Measurements from ENCODE around the gene DLG5.

Gene DLG5

GRCh38 chr10:77907462-77907861 is 19.1 kb downstream of the DLG5 start:
- Histone ChIP-seq H3K9ac (ENCODE audit: low read length) (no peak overlapping the region), H3K36me3 (ENCODE audit: control insufficient read depth, insufficient read depth, low read length) (no peaks in the 10 kb centered on the region), H3K27me3 (ENCODE audit: control insufficient read depth, insufficient read depth, low read length) (no peaks in the 10 kb centered on the region), H3K4me3 (ENCODE audit: low read length) (no peak overlapping the region), H3K27ac (ENCODE audit: low read depth, low read length) (no peak overlapping the region), H3K4me1 (ENCODE audit: control insufficient read depth, insufficient read depth, low read length) (no peaks in the 10 kb centered on the region)

- no peaks in the 10 kb centered on the region for H3K4me1 ChIP-seq (ENCODE audit: control insufficient read depth, insufficient read depth, low read length)
- H3K9ac ChIP-seq (ENCODE audit: low read length) = no peak overlapping the region
- no peak overlapping the region for H3K4me3 ChIP-seq (ENCODE audit: low read length)
- no peak overlapping the region for H3K27ac ChIP-seq (ENCODE audit: low read depth, low read length)
- no peaks in the 10 kb centered on the region for H3K27me3 ChIP-seq (ENCODE audit: control insufficient read depth, insufficient read depth, low read length)
- H3K36me3 ChIP-seq (ENCODE audit: control insufficient read depth, insufficient read depth, low read length) = no peaks in the 10 kb centered on the region
Observed at GRCh38 chr10:77906951-77907421, 19.6 kb downstream of the DLG5 start.

GRCh38 chr10:77905781-77906180 is 20.8 kb downstream of the DLG5 start:
- H3K9ac ChIP-seq (ENCODE audit: low read length) = no peak overlapping the region
- no peak overlapping the region for H3K27ac ChIP-seq (ENCODE audit: low read depth, low read length)
- H3K36me3 ChIP-seq (ENCODE audit: control insufficient read depth, insufficient read depth, low read length) = no peaks in the 10 kb centered on the region
- H3K4me1 ChIP-seq (ENCODE audit: control insufficient read depth, insufficient read depth, low read length) = peaks cover 6% of the 10 kb centered on the region
- no peak overlapping the region for H3K4me3 ChIP-seq (ENCODE audit: low read length)
- no peaks in the 10 kb centered on the region for H3K27me3 ChIP-seq (ENCODE audit: control insufficient read depth, insufficient read depth, low read length)

GRCh38 chr10:77905086-77905748 is 21.3 kb downstream of the DLG5 start:
- no peaks in the 10 kb centered on the region for H3K27me3 ChIP-seq (ENCODE audit: control insufficient read depth, insufficient read depth, low read length)
- no peak overlapping the region for H3K9ac ChIP-seq (ENCODE audit: low read length)
- H3K4me1 ChIP-seq (ENCODE audit: control insufficient read depth, insufficient read depth, low read length) = peaks cover 6% of the 10 kb centered on the region
- no peak overlapping the region for H3K4me3 ChIP-seq (ENCODE audit: low read length)
- H3K27ac ChIP-seq (ENCODE audit: low read depth, low read length) = no peak overlapping the region
- no peaks in the 10 kb centered on the region for H3K36me3 ChIP-seq (ENCODE audit: control insufficient read depth, insufficient read depth, low read length)

GRCh38 chr10:77904100-77904840 is 22.3 kb downstream of the DLG5 start:
- Histone ChIP-seq H3K9ac (ENCODE audit: low read length) (no peak overlapping the region), H3K36me3 (ENCODE audit: control insufficient read depth, insufficient read depth, low read length) (no peaks in the 10 kb centered on the region), H3K27ac (ENCODE audit: low read depth, low read length) (no peak overlapping the region), H3K27me3 (ENCODE audit: control insufficient read depth, insufficient read depth, low read length) (no peaks in the 10 kb centered on the region), H3K4me1 (ENCODE audit: control insufficient read depth, insufficient read depth, low read length) (peaks cover 12% of the 10 kb centered on the region), H3K4me3 (ENCODE audit: low read length) (no peak overlapping the region)

GRCh38 chr10:77902159-77902558 is 24.4 kb downstream of the DLG5 start:
- Histone ChIP-seq H3K4me3 (ENCODE audit: low read length) (no peak overlapping the region), H3K9ac (ENCODE audit: low read length) (no peak overlapping the region), H3K27ac (ENCODE audit: low read depth, low read length) (no peak overlapping the region), H3K27me3 (ENCODE audit: control insufficient read depth, insufficient read depth, low read length) (no peaks in the 10 kb centered on the region), H3K4me1 (ENCODE audit: control insufficient read depth, insufficient read depth, low read length) (peaks cover 13% of the 10 kb centered on the region), H3K36me3 (ENCODE audit: control insufficient read depth, insufficient read depth, low read length) (no peaks in the 10 kb centered on the region)

GRCh38 chr10:77901743-77902142 is 24.8 kb downstream of the DLG5 start:
- Histone ChIP-seq H3K4me1 (ENCODE audit: control insufficient read depth, insufficient read depth, low read length) (peaks cover 13% of the 10 kb centered on the region), H3K27ac (ENCODE audit: low read depth, low read length) (no peak overlapping the region), H3K36me3 (ENCODE audit: control insufficient read depth, insufficient read depth, low read length) (no peaks in the 10 kb centered on the region), H3K4me3 (ENCODE audit: low read length) (no peak overlapping the region), H3K9ac (ENCODE audit: low read length) (no peak overlapping the region), H3K27me3 (ENCODE audit: control insufficient read depth, insufficient read depth, low read length) (no peaks in the 10 kb centered on the region)

GRCh38 chr10:77899690-77900089 is 26.9 kb downstream of the DLG5 start:
- Histone ChIP-seq H3K27ac (ENCODE audit: low read depth, low read length) (peak overlapping the region; percentile 49), H3K4me3 (ENCODE audit: low read length) (no peak overlapping the region), H3K4me1 (ENCODE audit: control insufficient read depth, insufficient read depth, low read length) (peaks cover 18% of the 10 kb centered on the region)

GRCh38 chr10:77899080-77899477 is 27.5 kb downstream of the DLG5 start:
- H3K27ac ChIP-seq (ENCODE audit: low read depth, low read length) = peak overlapping the region; percentile 49
- H3K27me3 ChIP-seq (ENCODE audit: control insufficient read depth, insufficient read depth, low read length) = no peaks in the 10 kb centered on the region
- no peak overlapping the region for H3K4me3 ChIP-seq (ENCODE audit: low read length)
- peaks cover 21% of the 10 kb centered on the region for H3K4me1 ChIP-seq (ENCODE audit: control insufficient read depth, insufficient read depth, low read length)
- no peaks in the 10 kb centered on the region for H3K36me3 ChIP-seq (ENCODE audit: control insufficient read depth, insufficient read depth, low read length)
- no peak overlapping the region for H3K9ac ChIP-seq (ENCODE audit: low read length)

More at GRCh38 chr10:77899690-77900089, 26.9 kb downstream of the DLG5 start:
- Histone ChIP-seq H3K9ac (ENCODE audit: low read length) (no peak overlapping the region), H3K27me3 (ENCODE audit: control insufficient read depth, insufficient read depth, low read length) (no peaks in the 10 kb centered on the region), H3K36me3 (ENCODE audit: control insufficient read depth, insufficient read depth, low read length) (no peaks in the 10 kb centered on the region)

GRCh38 chr10:77898323-77899079 is 28.1 kb downstream of the DLG5 start:
- Histone ChIP-seq H3K36me3 (ENCODE audit: control insufficient read depth, insufficient read depth, low read length) (no peaks in the 10 kb centered on the region), H3K4me3 (ENCODE audit: low read length) (no peak overlapping the region), H3K27me3 (ENCODE audit: control insufficient read depth, insufficient read depth, low read length) (no peaks in the 10 kb centered on the region), H3K9ac (ENCODE audit: low read length) (no peak overlapping the region), H3K4me1 (ENCODE audit: control insufficient read depth, insufficient read depth, low read length) (peaks cover 21% of the 10 kb centered on the region), H3K27ac (ENCODE audit: low read depth, low read length) (peak overlapping the region; percentile 33)

GRCh38 chr10:77896058-77896457 is 30.5 kb downstream of the DLG5 start:
- H3K9ac ChIP-seq (ENCODE audit: low read length) = no peak overlapping the region
- no peaks in the 10 kb centered on the region for H3K27me3 ChIP-seq (ENCODE audit: control insufficient read depth, insufficient read depth, low read length)
- no peaks in the 10 kb centered on the region for H3K36me3 ChIP-seq (ENCODE audit: control insufficient read depth, insufficient read depth, low read length)
- peaks cover 27% of the 10 kb centered on the region for H3K4me1 ChIP-seq (ENCODE audit: control insufficient read depth, insufficient read depth, low read length)
- H3K27ac ChIP-seq (ENCODE audit: low read depth, low read length) = no peak overlapping the region
- H3K4me3 ChIP-seq (ENCODE audit: low read length) = no peak overlapping the region

- peaks cover 19% of the 10 kb centered on the region for H3K4me1 ChIP-seq (ENCODE audit: control insufficient read depth, insufficient read depth, low read length)
- H3K27ac ChIP-seq (ENCODE audit: low read depth, low read length) = no peak overlapping the region
- H3K27me3 ChIP-seq (ENCODE audit: control insufficient read depth, insufficient read depth, low read length) = no peaks in the 10 kb centered on the region
- no peaks in the 10 kb centered on the region for H3K36me3 ChIP-seq (ENCODE audit: control insufficient read depth, insufficient read depth, low read length)
- no peak overlapping the region for H3K4me3 ChIP-seq (ENCODE audit: low read length)
- H3K9ac ChIP-seq (ENCODE audit: low read length) = no peak overlapping the region
Observed at GRCh38 chr10:77894058-77894457, 32.5 kb downstream of the DLG5 start.

Measured in rectal smooth muscle tissue (tissue), 1 donor.